Neural cell (in vitro differentiated cells): ENCODE measurements around the gene VPS13C. TPM values are rescaled to one million over a fixed set of nuclear protein-coding genes. Genes with fewer than 3 reads are reported as not detected.

ENCODE experiments used
- H2AFZ ChIP-seq: fragments of 200-600, 300-800 bp; sonication (generic), shearing (Covaris generic); 2 replicates; pipeline ENCODE4 v1.6.0; 2014; ENCODE audit warnings: low read depth, mild to moderate bottlenecking, antibody characterized with exemption, low read length, moderate library complexity
- H3F3A ChIP-seq: fragments of 200-600 bp; shearing (Covaris generic); 2 replicates; pipeline ENCODE4 v1.6.1; 2016; ENCODE audit warnings: mild to moderate bottlenecking, moderate library complexity, mixed read lengths, antibody characterized with exemption, low read length; ENCODE audit not compliant: insufficient read depth, poor library complexity, severe bottlenecking
- H3K27ac ChIP-seq: fragments of 200-600, 300-800 bp; sonication (generic), shearing (Covaris generic); 2 replicates; pipeline ENCODE4 v1.5.1; 2014; ENCODE audit warnings: mild to moderate bottlenecking, low read length, moderate library complexity
- H3K27me3 ChIP-seq: fragments of 300-800, 200-600 bp; sonication (generic), shearing (Covaris generic); 2 replicates; pipeline ENCODE4 v1.6.0; 2014; ENCODE audit warnings: mild to moderate bottlenecking, low read depth, low read length, moderate library complexity; ENCODE audit not compliant: insufficient read depth
- H3K36me3 ChIP-seq: fragments of 300-800, 200-600 bp; sonication (generic), shearing (Covaris generic); 2 replicates; pipeline ENCODE4 v1.5.1; 2014; ENCODE audit warnings: mild to moderate bottlenecking, antibody characterized with exemption, low read length, moderate library complexity; ENCODE audit not compliant: insufficient read depth
- H3K4me2 ChIP-seq: fragments of 300-800, 200-600 bp; sonication (generic), shearing (Covaris generic); 2 replicates; pipeline ENCODE4 v1.6.0; 2014; ENCODE audit warnings: mild to moderate bottlenecking, low read length
- H3K4me3 ChIP-seq: fragments of 300-800, 200-600 bp; sonication (generic), shearing (Covaris generic); 2 replicates; pipeline ENCODE4 v1.5.1; 2014; ENCODE audit warnings: mild to moderate bottlenecking, low read length, moderate library complexity
- H3K79me2 ChIP-seq: fragments of 200-600 bp; shearing (Covaris generic); replicated peaks from 2 replicates; pipeline ENCODE4 v1.6.0; 2014; ENCODE audit warnings: mild to moderate bottlenecking, low read length, moderate library complexity; ENCODE audit not compliant: insufficient read depth
- H3K9ac ChIP-seq: fragments of 300-800, 200-600 bp; sonication (generic), shearing (Covaris generic); 2 replicates; pipeline ENCODE4 v1.6.1; 2016; ENCODE audit warnings: mild to moderate bottlenecking, low read length, mixed read lengths
- H3K9me2 ChIP-seq: fragments of 200-600 bp; shearing (Covaris generic); 2 replicates; pipeline ENCODE4 v1.6.1; 2016; ENCODE audit warnings: mild to moderate bottlenecking, low read length, mixed read lengths; ENCODE audit not compliant: insufficient read depth
- H3K9me3 ChIP-seq: fragments of 200-600, 300-800 bp; sonication (generic), shearing (Covaris generic); 2 replicates; pipeline ENCODE4 v1.6.1; 2016; ENCODE audit warnings: mild to moderate bottlenecking, mixed run types, low read length, moderate library complexity, mixed read lengths
- H4K20me1 ChIP-seq: fragments of 200-600 bp; shearing (Covaris generic); 2 replicates; pipeline ENCODE4 v1.6.1; 2016; ENCODE audit warnings: mild to moderate bottlenecking, mixed run types; ENCODE audit not compliant: insufficient read depth
- EP300 ChIP-seq: fragments of 450-650 bp; conservative IDR thresholded peaks from 2 replicates; pipeline ENCODE4 v1.6.1; 2014; ENCODE audit warnings: antibody characterized with exemption, mild to moderate bottlenecking, moderate library complexity; ENCODE audit not compliant: poor library complexity, severe bottlenecking
- EZH2 ChIP-seq: fragments of 200-600, 300-800 bp; shearing (Covaris generic), sonication (generic); IDR thresholded peaks from 2 replicates; pipeline ENCODE4 v1.6.1; 2014; ENCODE audit warnings: antibody characterized with exemption, low read length, borderline replicate concordance, mild to moderate bottlenecking; ENCODE audit not compliant: insufficient read depth, poor library complexity, severe bottlenecking
- MXI1 ChIP-seq: fragments of 450-650 bp; conservative IDR thresholded peaks from 2 replicates; pipeline ENCODE4 v1.6.1; 2014; ENCODE audit warnings: antibody characterized with exemption, mild to moderate bottlenecking; ENCODE audit not compliant: poor library complexity, severe bottlenecking
- POLR2AphosphoS5 ChIP-seq: IDR thresholded peaks from 2 replicates; pipeline ENCODE4 v1.6.1; 2012
- RAD21 ChIP-seq: fragments of 450-650 bp; conservative IDR thresholded peaks from 2 replicates; pipeline ENCODE4 v1.6.1; 2014; ENCODE audit warnings: antibody characterized with exemption, mild to moderate bottlenecking, moderate library complexity
- REST ChIP-seq: IDR thresholded peaks from 2 replicates; pipeline ENCODE4 v1.6.1; 2012; ENCODE audit warnings: borderline replicate concordance
- SMC3 ChIP-seq: fragments of 450-650 bp; conservative IDR thresholded peaks from 2 replicates; pipeline ENCODE4 v1.6.1; 2014; ENCODE audit warnings: antibody characterized with exemption, mild to moderate bottlenecking, moderate library complexity; ENCODE audit not compliant: poor library complexity
- TAF1 ChIP-seq: IDR thresholded peaks from 2 replicates; pipeline ENCODE4 v1.6.1; 2012; ENCODE audit warnings: low read depth
- polyA plus RNA-seq: library from polyadenylated mRNA; depleted of rRNA; stranded (reverse); fragments of >200 nt; gene quantifications from 2 replicates; pipeline ENCODE4 v1.2.3, GENCODE V29; 2014
- TF ChIP-seq, protein P1 (sequence below): fragments of 450-650 bp; IDR thresholded peaks from 2 replicates; pipeline ENCODE4 v1.5.1; 2014; ENCODE audit warnings: antibody characterized with exemption, mild to moderate bottlenecking, moderate library complexity; ENCODE audit not compliant: poor library complexity, severe bottlenecking

VPS13C gene
- polyA plus RNA-seq, 1 donor from 2014 or later: 92.6 TPM

DNA sequence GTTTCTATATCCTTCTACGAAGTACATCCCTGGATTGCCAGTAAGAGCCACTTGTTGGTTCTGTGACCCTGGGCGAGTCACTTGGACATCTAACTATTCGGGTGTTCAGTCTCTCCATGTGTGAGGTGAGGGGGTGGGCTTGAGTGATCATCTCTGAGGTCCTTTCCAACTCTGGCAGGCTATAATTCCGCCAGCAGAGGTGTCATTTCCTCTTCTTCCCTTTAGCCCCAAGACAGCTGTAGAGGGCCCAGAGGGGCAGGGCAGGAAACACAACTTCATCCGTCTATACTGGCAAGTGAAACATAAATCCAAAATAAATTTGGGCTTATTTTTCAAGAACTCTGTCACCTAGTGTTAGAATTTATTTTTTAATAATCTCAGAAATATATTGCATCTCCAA is 44.6 kb upstream of the VPS13C start:
- Histone ChIP-seq H3K79me2 (no peaks in the 10 kb centered on the region), H3K27ac (no peak overlapping the region), H3K9me2 (no peaks in the 10 kb centered on the region), H3F3A (no peaks in the 10 kb centered on the region), H2AFZ (no peak overlapping the region), H4K20me1 (no peaks in the 10 kb centered on the region), H3K9me3 (no peaks in the 10 kb centered on the region), H3K4me3 (no peak overlapping the region), H3K4me2 (no peak overlapping the region), H3K27me3 (no peaks in the 10 kb centered on the region), H3K9ac (no peak overlapping the region), H3K36me3 (no peaks in the 10 kb centered on the region)
- TF ChIP-seq TAF1 (no peak), REST (no peak), EZH2 (no peak), POLR2AphosphoS5 (no peak), MXI1 (no peak), EP300 (no peak), RAD21 (no peak), SMC3 (no peak)
- TF ChIP-seq, protein P1, sequence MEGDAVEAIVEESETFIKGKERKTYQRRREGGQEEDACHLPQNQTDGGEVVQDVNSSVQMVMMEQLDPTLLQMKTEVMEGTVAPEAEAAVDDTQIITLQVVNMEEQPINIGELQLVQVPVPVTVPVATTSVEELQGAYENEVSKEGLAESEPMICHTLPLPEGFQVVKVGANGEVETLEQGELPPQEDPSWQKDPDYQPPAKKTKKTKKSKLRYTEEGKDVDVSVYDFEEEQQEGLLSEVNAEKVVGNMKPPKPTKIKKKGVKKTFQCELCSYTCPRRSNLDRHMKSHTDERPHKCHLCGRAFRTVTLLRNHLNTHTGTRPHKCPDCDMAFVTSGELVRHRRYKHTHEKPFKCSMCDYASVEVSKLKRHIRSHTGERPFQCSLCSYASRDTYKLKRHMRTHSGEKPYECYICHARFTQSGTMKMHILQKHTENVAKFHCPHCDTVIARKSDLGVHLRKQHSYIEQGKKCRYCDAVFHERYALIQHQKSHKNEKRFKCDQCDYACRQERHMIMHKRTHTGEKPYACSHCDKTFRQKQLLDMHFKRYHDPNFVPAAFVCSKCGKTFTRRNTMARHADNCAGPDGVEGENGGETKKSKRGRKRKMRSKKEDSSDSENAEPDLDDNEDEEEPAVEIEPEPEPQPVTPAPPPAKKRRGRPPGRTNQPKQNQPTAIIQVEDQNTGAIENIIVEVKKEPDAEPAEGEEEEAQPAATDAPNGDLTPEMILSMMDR: no peak

DNA sequence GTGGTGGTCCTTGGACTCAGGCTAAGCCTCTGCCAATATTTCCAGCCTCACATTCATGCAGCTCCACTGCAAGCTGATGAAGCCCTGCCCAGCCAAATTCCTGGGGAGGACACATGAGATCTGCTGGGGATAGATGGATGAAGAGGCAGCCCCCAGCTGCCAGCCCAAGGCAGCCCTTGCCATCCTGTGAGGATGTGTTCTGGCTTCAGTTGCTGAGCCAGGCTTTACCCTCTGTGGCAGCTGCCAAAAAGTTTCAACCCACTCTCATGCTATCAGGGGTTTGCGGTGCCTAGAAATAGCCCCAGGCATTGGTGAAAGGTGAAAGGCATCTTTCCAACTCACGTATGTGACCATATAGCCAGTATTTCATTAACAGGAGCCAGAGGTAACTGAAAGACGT is 44.2 kb upstream of the VPS13C start:
- no peaks in the 10 kb centered on the region for H3F3A ChIP-seq
- no peaks in the 10 kb centered on the region for H4K20me1 ChIP-seq
- H3K27me3 ChIP-seq: no peaks in the 10 kb centered on the region
- H3K4me2 ChIP-seq: no peak overlapping the region
- H3K27ac ChIP-seq: no peak overlapping the region
- no peak overlapping the region for H3K4me3 ChIP-seq
- H3K79me2 ChIP-seq: no peaks in the 10 kb centered on the region
- H3K9me3 ChIP-seq: no peaks in the 10 kb centered on the region
- H3K9ac ChIP-seq: no peak overlapping the region
- no peaks in the 10 kb centered on the region for H3K36me3 ChIP-seq
- no peaks in the 10 kb centered on the region for H3K9me2 ChIP-seq
- no peak for TF ChIP-seq TAF1
- no peak for TF ChIP-seq MXI1
- TF ChIP-seq POLR2AphosphoS5: no peak
- TF ChIP-seq EP300: no peak
- no peak for TF ChIP-seq SMC3
- TF ChIP-seq, protein P1: no peak
- no peak overlapping the region for H2AFZ ChIP-seq
